ENCODE data around the gene DTX3L. TPM values are rescaled to one million over a fixed set of nuclear protein-coding genes. Genes with fewer than 3 reads are reported as not detected.

The DTX3L gene
- total RNA-seq, 1 donor from 2014 or later, result 14.6 TPM

- ATAC-seq, result no peak
- DNase-seq (ENCODE audit: missing footprints), result no peak
- intact Hi-C loops (cut with DNase I), result no loop called here
Measured at GRCh38 chr3:122590610-122591009, 26.5 kb downstream of the DTX3L start.

- no peak for ATAC-seq
- intact Hi-C loops (cut with DNase I), result no loop called here
- DNase-seq (ENCODE audit: missing footprints), result no peak
Measured at GRCh38 chr3:122594025-122594424, 29.9 kb downstream of the DTX3L start.

GRCh38 chr3:122598151-122598550 lies 34.0 kb downstream of the DTX3L start:
- DNase-seq (ENCODE audit: missing footprints) (no peak), ATAC-seq (no peak)
- intact Hi-C loops (cut with DNase I), result no loop called here

- no peak for ATAC-seq
Measured at GRCh38 chr3:122598556-122598955, 34.4 kb downstream of the DTX3L start.

GRCh38 chr3:122602011-122602710 lies 38.0 kb downstream of the DTX3L start:
- no peak for ATAC-seq
- no peak for DNase-seq (ENCODE audit: missing footprints)
- intact Hi-C loops (cut with DNase I), result no loop called here

More at GRCh38 chr3:122598556-122598955, 34.4 kb downstream of the DTX3L start:
- DNase-seq (ENCODE audit: missing footprints), result no peak
- intact Hi-C loops (cut with DNase I), result no loop called here

GRCh38 chr3:122603056-122603455 lies 38.9 kb downstream of the DTX3L start:
- intact Hi-C loops (cut with DNase I), result no loop called here
- ATAC-seq, result no peak

GRCh38 chr3:122606330-122606729 lies 42.2 kb downstream of the DTX3L start:
- no peak for DNase-seq (ENCODE audit: missing footprints)
- no peak for ATAC-seq
- intact Hi-C loops (cut with DNase I), result no loop called here

More at GRCh38 chr3:122603056-122603455, 38.9 kb downstream of the DTX3L start:
- no peak for DNase-seq (ENCODE audit: missing footprints)

GRCh38 chr3:122608916-122609315 lies 44.8 kb downstream of the DTX3L start:
- no peak for ATAC-seq
- no peak for DNase-seq (ENCODE audit: missing footprints)
- intact Hi-C loops (cut with DNase I), result no loop called here

GRCh38 chr3:122609798-122610559 lies 45.8 kb downstream of the DTX3L start:
- DNase-seq (ENCODE audit: missing footprints), result no peak
- no peak for ATAC-seq
- intact Hi-C loops (cut with DNase I), result no loop called here

- DNase-seq (ENCODE audit: missing footprints) (no peak), ATAC-seq (no peak)
- intact Hi-C loops (cut with DNase I), result no loop called here
Measured at GRCh38 chr3:122612696-122613095, 48.6 kb downstream of the DTX3L start.

GRCh38 chr3:122615303-122615702 lies 51.2 kb downstream of the DTX3L start:
- ATAC-seq, result no peak
- no peak for DNase-seq (ENCODE audit: missing footprints)
- intact Hi-C loops (cut with DNase I), result no loop called here

GRCh38 chr3:122618614-122619013 lies 54.5 kb downstream of the DTX3L start:
- no peak for DNase-seq (ENCODE audit: missing footprints)
- intact Hi-C loops (cut with DNase I), result no loop called here
- ATAC-seq, result no peak

GRCh38 chr3:122619040-122619439 lies 54.9 kb downstream of the DTX3L start:
- ATAC-seq (no peak), DNase-seq (ENCODE audit: missing footprints) (no peak)
- intact Hi-C loops (cut with DNase I), result no loop called here

GRCh38 chr3:122620399-122620798 lies 56.3 kb downstream of the DTX3L start:
- no peak for ATAC-seq
- no peak for DNase-seq (ENCODE audit: missing footprints)
- intact Hi-C loops (cut with DNase I), result no loop called here

GRCh38 chr3:122621112-122621511 lies 57.0 kb downstream of the DTX3L start:
- ATAC-seq, result no peak
- intact Hi-C loops (cut with DNase I), result no loop called here

GRCh38 chr3:122623031-122623829 lies 59.1 kb downstream of the DTX3L start:
- DNase-seq (ENCODE audit: missing footprints), result no peak
- intact Hi-C loops (cut with DNase I), result no loop called here
- no peak for ATAC-seq

More at GRCh38 chr3:122621112-122621511, 57.0 kb downstream of the DTX3L start:
- DNase-seq (ENCODE audit: missing footprints), result no peak
